ENCODE results near the gene OTOG.

Gene OTOG

DNA sequence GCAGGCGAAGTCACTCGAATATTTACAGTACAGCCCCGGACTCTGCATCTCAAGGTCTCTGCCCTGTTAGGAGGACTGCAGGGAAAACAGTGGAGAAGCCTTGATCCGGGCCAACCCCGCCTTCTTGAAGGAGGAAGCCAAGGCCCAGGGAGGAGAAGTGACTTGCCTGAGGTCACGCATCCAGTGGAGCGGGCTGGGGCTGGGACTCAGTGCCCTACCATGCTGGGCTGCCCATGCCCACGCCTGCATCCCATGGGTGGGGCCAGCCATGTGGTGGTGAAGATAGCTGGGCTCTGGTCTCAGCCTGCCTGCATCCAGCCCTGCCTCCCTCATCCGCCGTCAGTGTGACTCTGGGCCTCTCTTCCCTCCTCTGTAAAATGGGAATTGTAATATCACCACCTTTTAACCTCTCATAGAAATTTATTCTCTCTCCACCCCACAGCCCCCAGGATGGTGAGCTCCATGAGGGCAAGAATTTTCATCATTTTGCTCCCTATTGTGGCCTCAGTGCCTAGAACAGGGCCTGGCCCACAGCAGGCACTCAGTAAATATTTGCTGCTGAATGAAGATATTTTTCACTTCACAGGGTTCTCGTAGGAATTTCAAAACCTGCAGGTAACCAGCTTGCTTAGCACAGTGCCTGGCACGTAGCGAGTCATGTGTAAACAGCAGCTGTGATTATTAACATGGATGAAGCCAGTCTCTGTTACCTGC lies 57.3 kb downstream of the OTOG start:
- CTCF ChIA-PET = interaction anchor here (0.8 kb wide), 1 partner anchor 375 kb away, joined by 3 read pairs; no protein-coding TSS in a partner anchor
- POLR2A ChIA-PET = no interaction called here
- TF ChIP-seq, protein P1, sequence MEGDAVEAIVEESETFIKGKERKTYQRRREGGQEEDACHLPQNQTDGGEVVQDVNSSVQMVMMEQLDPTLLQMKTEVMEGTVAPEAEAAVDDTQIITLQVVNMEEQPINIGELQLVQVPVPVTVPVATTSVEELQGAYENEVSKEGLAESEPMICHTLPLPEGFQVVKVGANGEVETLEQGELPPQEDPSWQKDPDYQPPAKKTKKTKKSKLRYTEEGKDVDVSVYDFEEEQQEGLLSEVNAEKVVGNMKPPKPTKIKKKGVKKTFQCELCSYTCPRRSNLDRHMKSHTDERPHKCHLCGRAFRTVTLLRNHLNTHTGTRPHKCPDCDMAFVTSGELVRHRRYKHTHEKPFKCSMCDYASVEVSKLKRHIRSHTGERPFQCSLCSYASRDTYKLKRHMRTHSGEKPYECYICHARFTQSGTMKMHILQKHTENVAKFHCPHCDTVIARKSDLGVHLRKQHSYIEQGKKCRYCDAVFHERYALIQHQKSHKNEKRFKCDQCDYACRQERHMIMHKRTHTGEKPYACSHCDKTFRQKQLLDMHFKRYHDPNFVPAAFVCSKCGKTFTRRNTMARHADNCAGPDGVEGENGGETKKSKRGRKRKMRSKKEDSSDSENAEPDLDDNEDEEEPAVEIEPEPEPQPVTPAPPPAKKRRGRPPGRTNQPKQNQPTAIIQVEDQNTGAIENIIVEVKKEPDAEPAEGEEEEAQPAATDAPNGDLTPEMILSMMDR (IDR thresholded peaks at IDR 0.05; ENCODE audit: control extremely low read depth, extremely low read depth, low read depth, missing control alignments) = no peak
- no peak for DNase-seq (ENCODE audit: extremely low spot score)

DNA sequence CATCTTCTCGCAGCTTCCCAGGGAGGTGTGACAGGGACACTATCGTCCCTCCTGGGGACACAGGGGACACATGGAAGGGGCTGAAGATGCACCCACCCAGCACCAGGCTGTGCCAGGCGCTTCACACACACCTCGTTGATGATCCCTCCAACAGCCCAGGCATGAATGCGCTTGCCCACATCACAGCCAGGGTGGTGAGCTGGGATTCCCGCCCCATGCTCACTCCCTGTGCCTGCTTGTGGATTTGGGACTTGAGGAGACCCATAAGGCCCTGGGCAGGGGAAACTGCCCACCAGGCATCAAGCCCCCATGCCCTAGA lies 57.8 kb downstream of the OTOG start:
- TF ChIP-seq, protein P1 (IDR thresholded peaks at IDR 0.05; ENCODE audit: control extremely low read depth, extremely low read depth, low read depth, missing control alignments) = no peak
- CTCF ChIA-PET = interaction anchor here (0.8 kb wide), 1 partner anchor 374 kb away, joined by 3 read pairs; no protein-coding TSS in a partner anchor
- DNase-seq (ENCODE audit: extremely low spot score) = no peak
- POLR2A ChIA-PET = no interaction called here

DNA sequence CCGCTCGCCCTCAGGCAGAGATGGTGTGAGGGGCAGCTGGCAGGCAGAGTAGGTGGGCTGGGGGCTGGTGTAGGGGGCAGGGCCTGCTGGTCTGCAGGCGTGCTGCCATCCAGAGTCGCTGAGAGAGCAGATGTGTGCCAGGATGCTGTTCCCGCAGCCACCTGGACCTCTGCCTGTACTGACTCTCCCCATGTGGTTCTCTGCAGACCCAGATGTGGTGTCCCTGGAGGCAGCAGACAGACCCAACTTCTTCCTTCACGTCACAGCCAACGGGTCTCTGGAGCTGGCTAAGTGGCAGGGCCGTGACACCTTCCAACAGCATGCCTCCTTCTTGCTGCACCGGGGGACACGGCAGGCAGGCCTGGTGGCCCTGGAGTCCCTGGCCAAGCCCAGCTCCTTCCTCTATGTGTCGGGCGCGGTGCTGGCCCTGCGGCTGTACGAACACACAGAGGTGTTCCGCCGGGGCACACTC lies 58.6 kb downstream of the OTOG start:
- ChIA-PET CTCF (no interaction called here), POLR2A (no interaction called here)
- TF ChIP-seq, protein P1 (IDR thresholded peaks at IDR 0.05; ENCODE audit: control extremely low read depth, extremely low read depth, low read depth, missing control alignments) = no peak
- DNase-seq (ENCODE audit: extremely low spot score) = no peak

DNA sequence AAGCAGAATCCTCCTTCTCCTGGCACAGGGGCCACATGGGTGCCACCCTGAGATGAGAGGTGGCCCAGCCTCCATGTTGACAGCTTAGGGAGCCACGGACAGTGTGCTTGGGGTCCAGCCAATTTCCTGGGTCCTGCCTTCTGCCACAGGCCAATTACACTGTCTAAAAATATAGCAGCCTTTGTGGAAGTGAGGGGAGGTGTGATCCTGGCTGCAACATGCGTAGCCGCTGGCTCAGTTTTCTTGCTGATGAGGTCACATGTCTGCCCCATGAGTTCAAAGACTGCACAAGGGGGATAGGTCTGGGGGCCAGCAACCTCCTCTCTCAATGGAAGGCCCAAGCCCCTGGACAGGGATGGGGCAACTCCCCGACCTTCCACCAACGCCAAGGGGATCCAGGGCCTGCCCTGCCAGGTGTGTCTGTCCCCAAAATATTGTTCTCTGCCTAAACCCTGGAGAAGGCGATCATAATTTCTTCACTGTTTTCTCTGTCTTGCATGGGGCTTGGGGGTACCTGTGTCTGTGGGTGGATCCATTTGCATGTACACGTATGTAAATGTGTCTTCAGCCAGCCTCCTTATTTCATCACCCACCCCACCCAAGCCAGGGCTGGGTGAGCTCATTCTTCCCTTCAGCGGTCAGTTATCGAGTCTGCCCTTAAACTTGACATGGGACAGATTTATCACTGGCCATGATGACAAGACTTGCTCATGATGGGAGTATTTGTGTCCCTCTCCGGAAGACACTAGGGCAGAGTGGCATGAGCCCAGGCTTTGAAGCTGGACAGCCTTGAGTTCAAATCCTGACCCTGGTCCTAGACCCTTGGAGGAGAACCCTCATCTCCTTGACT lies 59.4 kb downstream of the OTOG start:
- CTCF ChIA-PET = no interaction called here

DNA sequence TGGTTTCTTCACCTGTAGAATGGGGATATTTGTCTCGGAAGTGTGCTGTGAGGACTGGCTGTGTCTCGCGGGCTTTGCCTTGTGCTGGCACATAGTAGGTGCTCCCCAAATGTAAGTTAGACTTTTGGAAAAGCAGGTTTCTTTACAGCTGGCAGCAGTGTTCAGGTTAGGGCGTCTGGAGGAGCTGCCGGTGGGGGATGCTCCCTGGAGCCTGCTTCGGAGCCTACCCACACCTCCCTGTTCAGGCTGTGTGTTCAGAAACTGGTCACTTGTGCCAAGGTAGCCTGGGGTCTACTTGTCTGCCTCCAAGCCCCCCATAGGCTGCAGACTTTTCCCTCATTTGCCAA lies 60.0 kb downstream of the OTOG start:
- CTCF ChIA-PET = no interaction called here
- POLR2A ChIA-PET = no interaction called here

More for the DNA sequence above, 59.4 kb downstream of the OTOG start:
- TF ChIP-seq, protein P1 (IDR thresholded peaks at IDR 0.05; ENCODE audit: control extremely low read depth, extremely low read depth, low read depth, missing control alignments) = no peak
- no peak for DNase-seq (ENCODE audit: extremely low spot score)
- POLR2A ChIA-PET = no interaction called here

More for the DNA sequence above, 60.0 kb downstream of the OTOG start:
- no peak for DNase-seq (ENCODE audit: extremely low spot score)
- TF ChIP-seq, protein P1 (IDR thresholded peaks at IDR 0.05; ENCODE audit: control extremely low read depth, extremely low read depth, low read depth, missing control alignments) = no peak

All from GM10248 (cell line).